GM19239 (cell line): ENCODE data around the gene ZCCHC3.
A peak's percentile ranks its signal among the peaks of the same experiment; 100 is the strongest.
"Not testable (repeated sequence)": the region's sequence is repeated elsewhere in the genome, so short reads cannot be mapped to it uniquely, and the experiment has no call there.

ENCODE experiments used
- DNase-seq: peaks from one replicate; pipeline ENCODE4 v3.0.0; 2011; ENCODE audit warnings: low spot score; ENCODE audit not compliant: insufficient read length
- FAIRE-seq: peaks from 2 replicates; lab custom pipeline; 2011; peaks lifted over from hg19 to GRCh38; lab: Jason Lieb, UNC

Gene ZCCHC3

GRCh38 chr20:334578-334977, 37.2 kb downstream of the ZCCHC3 start:
- DNase-seq, result no peak
- no peak for FAIRE-seq

GRCh38 chr20:336040-336439, 38.7 kb downstream of the ZCCHC3 start:
- DNase-seq, FAIRE-seq: not testable (repeated sequence)

- no peak for FAIRE-seq
- no peak for DNase-seq
Observed at GRCh38 chr20:341682-342081, 44.3 kb downstream of the ZCCHC3 start.

- no peak for FAIRE-seq
- DNase-seq, result no peak
Observed at GRCh38 chr20:343107-343506, 45.7 kb downstream of the ZCCHC3 start.

- FAIRE-seq, result no peak
Observed at GRCh38 chr20:346033-346639, 48.8 kb downstream of the ZCCHC3 start.

GRCh38 chr20:346640-347316, 49.4 kb downstream of the ZCCHC3 start, which contains the start of gene NRSN2:
NRSN2 (plus strand) TSS chr20:347111; CDS start chr20:349644, 2,533 bp downstream.
- DNase-seq (peak; percentile 59), FAIRE-seq (peak; percentile 60)

More at GRCh38 chr20:346033-346639, 48.8 kb downstream of the ZCCHC3 start:
- DNase-seq, result no peak

- FAIRE-seq (no peak), DNase-seq (no peak)
Observed at GRCh38 chr20:347317-347639, 49.9 kb downstream of the ZCCHC3 start.

GRCh38 chr20:347640-348484, 50.5 kb downstream of the ZCCHC3 start:
- peak; percentile 91 for FAIRE-seq

GRCh38 chr20:348972-349841, 51.8 kb downstream of the ZCCHC3 start:
- DNase-seq (no peak), FAIRE-seq (no peak)

More at GRCh38 chr20:347640-348484, 50.5 kb downstream of the ZCCHC3 start:
- peak; percentile 88 for DNase-seq
